Fibroblast of pulmonary artery (primary cell): ENCODE data around the gene B3GLCT.
A peak's percentile ranks its signal among the peaks of the same experiment; 100 is the strongest.

Experiments
- DNase-seq: peaks from one replicate; pipeline ENCODE4 v3.0.0-alpha.2; 2010; ENCODE audit warnings: low read depth
- H3K4me3 ChIP-seq: replicated peaks from 2 replicates; pipeline ENCODE4 v1.5.1; 2011; ENCODE audit warnings: low read depth, mild to moderate bottlenecking, control low read depth, low read length, moderate library complexity
- TF ChIP-seq, protein P1 (sequence below): IDR thresholded peaks from 2 replicates; pipeline ENCODE4 v1.5.1; 2011; ENCODE audit warnings: mild to moderate bottlenecking, control low read depth, low read length, inconsistent platforms; ENCODE audit errors: missing control alignments

The B3GLCT gene

DNA sequence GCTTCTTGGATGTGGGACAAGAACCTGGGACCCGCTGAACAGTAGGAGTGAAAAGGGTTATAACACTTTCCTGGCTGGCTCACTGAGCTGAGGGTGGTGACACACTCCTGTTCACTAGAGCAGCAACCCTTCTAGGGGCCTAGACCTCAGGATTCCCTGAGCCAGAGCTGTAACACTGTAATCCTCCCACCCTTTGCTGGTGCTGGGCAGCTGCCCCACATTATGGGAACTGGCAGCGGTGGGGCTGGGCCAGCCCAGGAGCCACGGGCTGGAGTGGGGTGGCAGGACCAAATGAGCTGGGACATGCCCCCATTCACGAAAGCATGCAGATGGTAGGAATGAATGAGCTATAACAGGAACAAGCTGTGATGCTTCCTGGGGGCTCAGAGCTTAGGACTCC lies 110.6 kb downstream of the B3GLCT start:
- DNase-seq = no peak
- no peak overlapping the region for H3K4me3 ChIP-seq
- TF ChIP-seq, protein P1, sequence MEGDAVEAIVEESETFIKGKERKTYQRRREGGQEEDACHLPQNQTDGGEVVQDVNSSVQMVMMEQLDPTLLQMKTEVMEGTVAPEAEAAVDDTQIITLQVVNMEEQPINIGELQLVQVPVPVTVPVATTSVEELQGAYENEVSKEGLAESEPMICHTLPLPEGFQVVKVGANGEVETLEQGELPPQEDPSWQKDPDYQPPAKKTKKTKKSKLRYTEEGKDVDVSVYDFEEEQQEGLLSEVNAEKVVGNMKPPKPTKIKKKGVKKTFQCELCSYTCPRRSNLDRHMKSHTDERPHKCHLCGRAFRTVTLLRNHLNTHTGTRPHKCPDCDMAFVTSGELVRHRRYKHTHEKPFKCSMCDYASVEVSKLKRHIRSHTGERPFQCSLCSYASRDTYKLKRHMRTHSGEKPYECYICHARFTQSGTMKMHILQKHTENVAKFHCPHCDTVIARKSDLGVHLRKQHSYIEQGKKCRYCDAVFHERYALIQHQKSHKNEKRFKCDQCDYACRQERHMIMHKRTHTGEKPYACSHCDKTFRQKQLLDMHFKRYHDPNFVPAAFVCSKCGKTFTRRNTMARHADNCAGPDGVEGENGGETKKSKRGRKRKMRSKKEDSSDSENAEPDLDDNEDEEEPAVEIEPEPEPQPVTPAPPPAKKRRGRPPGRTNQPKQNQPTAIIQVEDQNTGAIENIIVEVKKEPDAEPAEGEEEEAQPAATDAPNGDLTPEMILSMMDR = no peak

DNA sequence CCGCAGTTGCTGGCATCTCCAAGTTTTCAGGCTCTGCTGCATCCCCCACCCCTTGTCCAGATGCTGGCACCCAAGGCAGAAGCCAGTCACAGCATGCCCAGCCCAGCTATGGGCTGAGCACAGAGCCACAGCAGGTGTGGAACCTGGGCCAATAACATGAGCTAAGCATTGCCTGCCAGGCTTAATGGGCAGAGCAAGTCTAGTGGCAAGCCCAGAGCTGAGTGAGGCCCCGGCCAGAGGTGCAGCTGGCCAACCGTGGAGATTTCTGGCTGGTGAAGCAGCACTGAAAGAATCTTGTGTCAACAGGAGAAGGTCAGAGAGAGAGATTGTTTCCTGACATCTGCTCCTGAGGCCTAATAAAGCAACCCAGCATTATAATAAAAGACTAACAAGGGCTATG lies 111.0 kb downstream of the B3GLCT start:
- H3K4me3 ChIP-seq = no peak overlapping the region
- DNase-seq = no peak

GRCh38 chr13:31311921-31312320 lies 112.1 kb downstream of the B3GLCT start:
- H3K4me3 ChIP-seq = no peak overlapping the region
- TF ChIP-seq, protein P1 = no peak
- DNase-seq = no peak

More for the DNA sequence above, 111.0 kb downstream of the B3GLCT start:
- TF ChIP-seq, protein P1 = no peak

DNA sequence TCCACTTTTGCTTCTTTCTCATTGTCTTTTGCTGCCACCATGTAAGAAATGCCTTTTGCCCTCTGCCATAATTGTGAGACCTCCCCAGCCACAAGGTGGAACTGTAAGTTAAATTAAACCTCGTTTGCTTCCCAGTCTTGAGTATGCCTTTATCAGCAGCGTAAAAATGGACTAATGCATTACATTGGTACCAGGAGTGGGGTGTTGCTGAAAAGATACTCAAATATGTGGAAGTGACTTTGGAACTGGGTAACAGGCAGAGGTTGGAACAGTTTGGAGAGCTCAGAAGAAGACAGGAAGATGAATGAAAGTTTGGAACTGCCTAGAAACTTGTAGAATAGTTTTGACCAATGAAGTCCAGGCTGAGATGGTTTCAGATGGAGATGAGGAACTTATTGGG lies 115.2 kb downstream of the B3GLCT start:
- TF ChIP-seq, protein P1 = no peak
- H3K4me3 ChIP-seq = no peak overlapping the region
- DNase-seq = no peak

DNA sequence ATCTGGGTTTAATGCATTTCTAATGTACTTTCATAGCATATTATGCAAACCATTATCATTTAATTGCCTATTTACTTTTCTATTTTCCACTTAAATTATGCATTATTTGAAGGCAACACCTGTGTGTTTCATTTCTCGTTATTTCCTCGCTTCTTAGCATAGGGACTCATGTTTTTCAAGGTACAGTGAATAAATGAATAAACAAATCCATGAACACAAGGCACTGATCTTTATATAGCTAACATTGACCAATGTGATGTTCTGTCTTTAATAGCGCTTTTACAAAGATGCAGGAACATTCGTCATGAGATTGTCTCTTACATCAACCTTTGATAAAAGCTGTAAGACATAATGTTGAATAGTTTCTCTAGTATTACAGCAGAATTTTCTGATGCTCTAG lies 121.2 kb downstream of the B3GLCT start:
- H3K4me3 ChIP-seq = no peak overlapping the region
- no peak for DNase-seq
- TF ChIP-seq, protein P1 = no peak

GRCh38 chr13:31321457-31321856 lies 121.7 kb downstream of the B3GLCT start:
- no peak overlapping the region for H3K4me3 ChIP-seq
- TF ChIP-seq, protein P1 = no peak
- DNase-seq = no peak

DNA sequence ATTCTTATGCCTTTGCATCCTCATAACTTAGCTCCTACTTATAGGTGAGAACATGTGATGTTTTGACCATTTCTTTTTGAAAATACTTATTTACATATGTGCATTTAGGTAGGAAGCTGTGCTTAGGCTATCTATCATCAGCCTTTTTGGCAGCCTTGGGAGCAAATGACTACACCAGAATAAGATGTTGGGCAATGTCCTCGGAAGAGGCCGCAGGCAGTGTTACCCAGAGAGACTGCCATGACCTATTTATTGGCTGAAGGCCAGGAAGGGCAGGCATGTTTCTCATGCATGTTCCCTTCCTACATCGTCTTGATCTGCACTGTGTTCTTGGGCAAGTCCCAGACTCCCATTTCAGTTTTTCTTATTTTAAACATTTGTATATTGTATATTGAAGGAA lies 122.3 kb downstream of the B3GLCT start:
- no peak overlapping the region for H3K4me3 ChIP-seq
- DNase-seq = peak; percentile 89
- TF ChIP-seq, protein P1 = no peak
